Left ventricle myocardium inferior (tissue), 1 donor: ENCODE measurements around the gene HGF. TPM values are rescaled to one million over a fixed set of nuclear protein-coding genes. Genes with fewer than 3 reads are reported as not detected.

Experiments
- DNase-seq: peaks from one replicate; pipeline ENCODE4 v3.0.0-alpha.2; 2020
- H3K27ac ChIP-seq: fragments of 200-600 bp; replicated peaks from 2 replicates; pipeline ENCODE4 v1.8.0; 2021
- H3K27me3 ChIP-seq: fragments of 200-600 bp; 2 replicates; pipeline ENCODE4 v1.8.0; 2021; ENCODE audit warnings: low read depth
- H3K36me3 ChIP-seq: fragments of 200-600 bp; 2 replicates; pipeline ENCODE4 v1.8.0; 2021
- H3K4me1 ChIP-seq: fragments of 200-600 bp; 2 replicates; pipeline ENCODE4 v1.8.0; 2021
- H3K4me3 ChIP-seq: fragments of 200-600 bp; 2 replicates; pipeline ENCODE4 v1.8.0; 2021; ENCODE audit warnings: mild to moderate bottlenecking, moderate library complexity
- H3K9me3 ChIP-seq: fragments of 200-600 bp; replicated peaks from 2 replicates; pipeline ENCODE4 v1.8.0; 2021
- intact Hi-C: fragments of 100-400 bp; cut with micrococcal nuclease; formaldehyde crosslinking; loops from one replicate; pipeline ENCODE4 v1.11.0; 2022
- total RNA-seq: library from RNA; stranded (reverse); fragmentation: NEBNext Ultra II Directional; extraction: Animal tissue kit (Norgen Biotek cat#: 25700); gene quantifications from one replicate; pipeline ENCODE4 v1.2.1, GENCODE V29; 2021
- TF ChIP-seq, protein P1 (sequence below): fragments of 200-600 bp; IDR thresholded peaks from 2 replicates; pipeline ENCODE4 v1.8.0; 2021; ENCODE audit warnings: antibody characterized with exemption, mild to moderate bottlenecking, borderline replicate concordance
- donor health status: DM: no; HTN: yes; CAD: no; lungs with severe emphysema.

The HGF gene
- total RNA-seq, 1 donor from 2014 or later: 2.3 TPM

GRCh38 chr7:81745637-81746036 lies 24.2 kb downstream of the HGF start:
- no peaks in the 10 kb centered on the region for H3K27me3 ChIP-seq
- H3K4me1 ChIP-seq: no peaks in the 10 kb centered on the region
- intact Hi-C loops: no loop called here

GRCh38 chr7:81744389-81744788 lies 25.5 kb downstream of the HGF start:
- no peaks in the 10 kb centered on the region for H3K27me3 ChIP-seq
- H3K4me1 ChIP-seq: no peaks in the 10 kb centered on the region
- no peak overlapping the region for H3K4me3 ChIP-seq
- intact Hi-C loops: no loop called here
- no peaks in the 10 kb centered on the region for H3K36me3 ChIP-seq
- no peak overlapping the region for H3K27ac ChIP-seq
- H3K9me3 ChIP-seq: peaks cover 4% of the 10 kb centered on the region
- DNase-seq: no peak
- TF ChIP-seq, protein P1, sequence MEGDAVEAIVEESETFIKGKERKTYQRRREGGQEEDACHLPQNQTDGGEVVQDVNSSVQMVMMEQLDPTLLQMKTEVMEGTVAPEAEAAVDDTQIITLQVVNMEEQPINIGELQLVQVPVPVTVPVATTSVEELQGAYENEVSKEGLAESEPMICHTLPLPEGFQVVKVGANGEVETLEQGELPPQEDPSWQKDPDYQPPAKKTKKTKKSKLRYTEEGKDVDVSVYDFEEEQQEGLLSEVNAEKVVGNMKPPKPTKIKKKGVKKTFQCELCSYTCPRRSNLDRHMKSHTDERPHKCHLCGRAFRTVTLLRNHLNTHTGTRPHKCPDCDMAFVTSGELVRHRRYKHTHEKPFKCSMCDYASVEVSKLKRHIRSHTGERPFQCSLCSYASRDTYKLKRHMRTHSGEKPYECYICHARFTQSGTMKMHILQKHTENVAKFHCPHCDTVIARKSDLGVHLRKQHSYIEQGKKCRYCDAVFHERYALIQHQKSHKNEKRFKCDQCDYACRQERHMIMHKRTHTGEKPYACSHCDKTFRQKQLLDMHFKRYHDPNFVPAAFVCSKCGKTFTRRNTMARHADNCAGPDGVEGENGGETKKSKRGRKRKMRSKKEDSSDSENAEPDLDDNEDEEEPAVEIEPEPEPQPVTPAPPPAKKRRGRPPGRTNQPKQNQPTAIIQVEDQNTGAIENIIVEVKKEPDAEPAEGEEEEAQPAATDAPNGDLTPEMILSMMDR: no peak

More at GRCh38 chr7:81745637-81746036, 24.2 kb downstream of the HGF start:
- H3K9me3 ChIP-seq: no peaks in the 10 kb centered on the region
- H3K36me3 ChIP-seq: no peaks in the 10 kb centered on the region
- TF ChIP-seq, protein P1: no peak
- DNase-seq: no peak
- H3K27ac ChIP-seq: no peak overlapping the region
- H3K4me3 ChIP-seq: no peak overlapping the region

- Histone ChIP-seq H3K4me1 (no peaks in the 10 kb centered on the region), H3K4me3 (no peak overlapping the region), H3K36me3 (no peaks in the 10 kb centered on the region), H3K27me3 (no peaks in the 10 kb centered on the region), H3K27ac (no peak overlapping the region), H3K9me3 (peaks cover 4% of the 10 kb centered on the region)
- no peak for DNase-seq
- intact Hi-C loops: no loop called here
- TF ChIP-seq, protein P1: no peak
These were observed 26.2 kb downstream of the HGF start for GRCh38 chr7:81743665-81744064.

DNA sequence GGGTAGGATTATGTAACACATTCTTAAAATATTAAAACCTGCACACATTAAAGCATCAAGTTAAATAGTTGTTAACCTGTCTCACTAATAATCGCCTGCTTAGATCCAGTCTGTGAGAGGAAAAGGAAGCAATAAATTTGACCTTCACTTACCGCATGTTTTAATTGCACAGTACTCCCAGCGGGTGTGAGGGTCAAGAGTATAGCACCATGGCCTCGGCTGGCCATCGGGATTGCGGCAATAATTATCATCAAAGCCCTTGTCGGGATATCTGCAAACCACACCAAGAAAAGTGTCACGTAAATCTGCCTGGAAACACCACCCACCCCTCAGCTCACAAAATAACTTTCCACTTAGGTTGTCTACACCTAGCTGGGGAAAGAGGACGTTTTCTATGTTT lies 26.6 kb downstream of the HGF start:
- no peaks in the 10 kb centered on the region for H3K4me1 ChIP-seq
- H3K36me3 ChIP-seq: no peaks in the 10 kb centered on the region
- intact Hi-C loops: no loop called here
- H3K9me3 ChIP-seq: peaks cover 4% of the 10 kb centered on the region
- H3K4me3 ChIP-seq: no peak overlapping the region
- TF ChIP-seq, protein P1: no peak
- no peak overlapping the region for H3K27ac ChIP-seq
- DNase-seq: no peak
- H3K27me3 ChIP-seq: no peaks in the 10 kb centered on the region

GRCh38 chr7:81740403-81740802 lies 29.4 kb downstream of the HGF start:
- Histone ChIP-seq H3K4me3 (no peak overlapping the region), H3K36me3 (no peaks in the 10 kb centered on the region), H3K27ac (no peak overlapping the region), H3K4me1 (no peaks in the 10 kb centered on the region), H3K27me3 (no peaks in the 10 kb centered on the region), H3K9me3 (peaks cover 4% of the 10 kb centered on the region)
- DNase-seq: no peak
- TF ChIP-seq, protein P1: no peak
- intact Hi-C loops: no loop called here

DNA sequence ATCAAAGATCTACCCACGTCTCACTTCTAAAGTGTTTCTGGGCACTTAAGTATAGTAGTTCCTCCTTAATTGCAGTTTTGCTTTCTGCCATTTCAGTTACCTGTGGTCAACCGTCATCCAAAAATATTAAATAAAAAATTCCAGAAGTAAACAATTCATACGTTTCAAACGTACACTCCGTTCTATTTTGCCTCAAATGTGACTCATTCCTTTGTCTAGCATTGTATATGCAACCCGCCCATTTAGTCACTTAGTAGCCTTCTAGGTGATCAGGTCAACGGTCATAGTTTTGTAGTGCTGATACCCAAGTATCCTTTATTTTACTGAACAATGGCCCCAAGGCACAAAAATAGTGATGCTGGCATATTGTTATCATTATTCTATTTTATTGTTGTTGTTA lies 33.8 kb downstream of the HGF start:
- Histone ChIP-seq H3K4me3 (no peak overlapping the region), H3K9me3 (peaks cover 4% of the 10 kb centered on the region), H3K4me1 (no peaks in the 10 kb centered on the region), H3K27ac (no peak overlapping the region), H3K36me3 (no peaks in the 10 kb centered on the region), H3K27me3 (no peaks in the 10 kb centered on the region)
- intact Hi-C loops: no loop called here
- TF ChIP-seq, protein P1: no peak
- DNase-seq: no peak
